Stimulated activated CD8-positive, alpha-beta memory T cell treated with anti-CD3 and anti-CD28 coated beads, Interleukin-4, amount 100 ng/mL, for 1 hour (primary cell): ENCODE data around the gene ALPK3.
A peak's percentile ranks its signal among the peaks of the same experiment; 100 is the strongest.
"Not testable (repeated sequence)": the region's sequence is repeated elsewhere in the genome, so short reads cannot be mapped to it uniquely, and the experiment has no call there.

Source experiments
- DNase-seq, 2 donors: peaks; one replicate each; pipeline ENCODE4 v3.0.0-alpha.2; 2020; ENCODE audit warnings: low read depth in 2 of 2, low spot score in 1 of 2

Gene ALPK3

DNA sequence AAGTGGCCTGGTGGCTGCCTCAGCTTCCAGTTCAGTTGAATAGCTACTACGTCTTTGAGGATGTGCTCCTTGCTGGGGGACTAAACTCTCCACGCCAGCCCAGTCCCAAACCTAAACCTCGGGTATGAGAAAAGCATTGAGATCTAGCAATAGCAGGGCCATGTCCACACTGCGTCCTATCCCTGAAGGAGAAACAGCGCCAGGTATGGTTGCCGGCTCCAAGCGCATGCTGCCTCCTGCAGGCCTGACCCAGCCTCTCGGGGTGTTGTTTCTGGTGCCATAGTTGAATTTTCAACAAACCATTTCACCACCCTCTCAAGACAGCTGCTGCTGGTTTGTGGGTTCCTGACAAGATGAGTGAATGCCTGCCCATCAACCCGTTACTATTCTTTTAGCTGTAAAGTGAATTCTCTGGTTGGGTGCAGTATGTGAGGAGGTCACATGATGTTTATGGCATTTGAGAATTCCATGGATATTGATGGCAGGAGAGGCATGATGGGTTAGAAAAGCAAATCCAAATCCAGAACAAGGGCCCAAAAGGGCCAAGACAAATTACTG, 54.4 kb downstream of the ALPK3 start:
- DNase-seq = no peak

DNA sequence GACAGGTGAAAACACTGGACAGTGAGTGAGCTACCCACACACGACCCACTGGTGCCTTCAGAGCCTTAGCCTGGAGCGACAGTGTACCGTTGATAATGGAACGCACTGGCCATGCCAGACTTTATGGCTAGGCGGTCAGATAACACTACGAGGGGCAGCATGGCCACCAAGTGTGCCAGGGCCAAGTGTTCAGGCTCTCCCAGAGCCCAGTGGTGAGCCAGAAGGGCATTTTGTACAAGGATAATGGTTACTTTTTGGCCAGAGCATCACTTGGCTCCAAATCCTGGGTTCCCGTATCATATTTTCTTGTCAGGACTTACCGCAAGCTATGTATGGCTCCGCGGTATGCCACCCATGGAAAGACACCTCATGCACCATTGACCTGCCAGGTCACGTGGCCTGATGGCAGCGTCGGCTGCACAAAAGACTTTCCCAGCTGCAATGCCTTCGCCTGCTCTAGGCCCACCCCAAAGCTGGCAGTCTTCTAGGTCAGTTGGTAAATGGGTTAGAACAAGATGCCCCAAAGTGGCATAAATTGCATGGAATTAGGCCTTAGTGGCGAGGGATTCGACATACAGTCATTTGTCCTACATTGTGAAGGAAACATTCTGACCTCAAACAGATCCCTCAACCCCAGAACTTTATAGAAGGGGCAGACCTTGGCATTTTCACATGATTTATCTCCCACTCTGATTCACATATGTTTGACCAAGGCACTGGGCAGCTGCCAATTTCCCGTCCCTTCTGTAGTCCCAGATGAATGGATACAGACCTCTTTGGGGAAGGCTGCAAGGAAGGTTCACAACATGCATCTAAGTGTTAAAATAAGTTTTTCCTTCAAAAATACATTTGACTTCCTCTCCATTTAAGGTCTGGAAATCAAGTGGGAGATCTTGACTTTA, 55.1 kb downstream of the ALPK3 start:
- no peak for DNase-seq

DNA sequence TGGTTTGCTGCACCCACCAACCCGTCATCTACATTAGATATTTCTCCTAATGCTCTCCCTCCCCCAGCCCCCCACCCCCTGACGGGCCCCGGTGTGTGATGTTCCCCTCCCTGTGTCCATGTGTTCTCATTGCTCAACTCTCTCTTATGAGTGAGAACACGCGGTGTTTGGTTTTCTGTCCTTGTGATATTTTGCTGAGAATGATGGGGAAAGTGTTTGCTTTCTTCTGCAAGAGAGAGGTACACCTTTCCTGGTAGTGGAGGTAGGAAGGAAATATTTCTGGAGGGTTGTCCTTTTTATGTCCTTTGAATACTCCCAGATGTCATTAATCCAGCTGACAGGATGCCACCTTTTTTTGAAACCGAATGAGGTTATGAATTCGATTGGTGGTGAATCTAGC, 56.8 kb downstream of the ALPK3 start:
- no peak for DNase-seq

DNA sequence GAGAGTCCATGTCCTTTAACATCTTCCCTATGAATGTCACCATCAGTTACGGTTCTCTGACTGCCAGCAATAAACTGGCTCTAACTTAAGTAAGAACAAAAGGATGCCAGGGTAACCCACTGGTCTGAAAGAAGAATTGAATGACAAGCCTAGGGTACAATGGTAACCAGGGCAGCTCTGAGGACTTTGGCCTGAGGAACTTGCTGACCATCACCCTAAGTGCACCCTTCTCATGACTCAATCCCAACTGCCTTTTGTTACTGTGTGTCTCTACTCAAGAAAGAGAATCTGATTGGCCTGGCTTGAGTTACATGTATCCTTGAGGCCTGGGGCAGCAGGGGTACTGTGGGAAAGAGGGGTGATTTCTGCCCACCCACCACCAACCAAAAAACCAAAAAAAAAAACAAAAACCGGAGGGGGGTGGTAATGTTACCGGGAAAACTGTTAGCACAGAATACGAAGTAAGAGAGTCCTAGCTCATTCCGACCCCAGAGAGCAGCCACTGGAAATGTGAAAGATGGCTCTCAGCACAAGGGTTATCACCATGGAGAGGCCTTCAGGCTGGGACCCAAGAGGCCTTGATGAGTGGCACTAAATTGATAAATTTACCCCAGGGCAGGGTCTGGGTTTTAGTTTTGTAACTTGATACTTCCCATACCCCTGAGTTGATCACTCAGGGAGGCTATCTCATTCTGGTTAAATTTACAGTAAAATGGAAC, 58.0 kb downstream of the ALPK3 start:
- DNase-seq = no peak

DNA sequence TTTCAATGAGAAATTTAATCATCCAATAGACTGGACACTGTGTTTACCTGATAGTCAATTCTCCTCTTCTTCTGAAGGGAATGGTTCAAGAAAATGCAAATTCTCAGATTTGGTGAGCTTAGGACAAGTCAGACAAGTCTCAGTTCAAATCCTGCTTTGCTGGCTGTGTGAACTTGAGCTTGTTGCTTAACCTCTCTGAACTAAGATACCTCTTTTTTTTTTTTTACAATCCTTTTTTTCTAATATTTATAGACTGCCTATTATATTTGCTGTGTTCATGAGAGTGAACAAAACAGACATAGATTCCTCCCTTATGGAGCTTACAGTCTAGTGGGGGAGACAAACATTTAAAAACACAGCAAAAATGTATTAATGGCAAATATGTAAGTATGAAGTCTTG, 59.1 kb downstream of the ALPK3 start:
- DNase-seq = no peak

DNA sequence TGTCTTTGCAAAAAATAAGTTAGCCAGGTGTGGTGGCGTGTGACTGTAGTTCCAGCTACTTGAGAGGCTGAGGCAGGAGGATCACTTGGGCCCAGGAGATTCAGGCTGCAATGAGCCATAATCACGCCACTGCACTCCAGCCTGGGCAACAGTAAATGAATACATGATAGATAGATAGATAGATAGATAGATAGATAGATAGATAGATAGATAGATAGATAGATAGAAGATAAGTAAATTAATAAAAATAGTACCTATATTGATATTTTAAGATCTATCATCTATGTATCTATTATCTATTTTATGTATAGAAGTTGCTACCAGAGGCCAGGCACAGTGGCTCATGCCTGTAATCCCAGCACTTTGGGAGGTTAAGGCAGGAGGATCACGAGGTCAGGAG, 60.5 kb downstream of the ALPK3 start:
- not testable (repeated sequence) for DNase-seq

DNA sequence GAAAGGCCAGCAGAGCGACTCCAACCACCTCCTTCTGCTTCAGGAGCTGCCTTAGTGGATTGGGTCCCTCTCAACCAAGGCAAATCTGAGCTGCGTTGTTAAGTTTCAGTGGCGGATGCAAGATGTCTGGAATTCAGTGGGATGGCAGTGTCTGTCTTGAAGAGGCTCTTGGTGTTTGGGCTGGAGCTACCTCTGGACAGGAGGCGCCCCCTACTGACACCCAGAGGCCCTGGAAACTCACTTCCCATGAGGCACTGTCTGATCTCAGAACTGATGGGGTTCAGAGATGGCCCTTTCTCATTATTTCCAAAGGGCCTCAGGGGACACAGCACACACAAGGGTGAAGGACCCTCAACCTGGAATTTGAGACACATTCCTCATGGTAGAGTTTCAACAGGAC, 61.3 kb downstream of the ALPK3 start:
- DNase-seq = peak; percentile 15 to 29

DNA sequence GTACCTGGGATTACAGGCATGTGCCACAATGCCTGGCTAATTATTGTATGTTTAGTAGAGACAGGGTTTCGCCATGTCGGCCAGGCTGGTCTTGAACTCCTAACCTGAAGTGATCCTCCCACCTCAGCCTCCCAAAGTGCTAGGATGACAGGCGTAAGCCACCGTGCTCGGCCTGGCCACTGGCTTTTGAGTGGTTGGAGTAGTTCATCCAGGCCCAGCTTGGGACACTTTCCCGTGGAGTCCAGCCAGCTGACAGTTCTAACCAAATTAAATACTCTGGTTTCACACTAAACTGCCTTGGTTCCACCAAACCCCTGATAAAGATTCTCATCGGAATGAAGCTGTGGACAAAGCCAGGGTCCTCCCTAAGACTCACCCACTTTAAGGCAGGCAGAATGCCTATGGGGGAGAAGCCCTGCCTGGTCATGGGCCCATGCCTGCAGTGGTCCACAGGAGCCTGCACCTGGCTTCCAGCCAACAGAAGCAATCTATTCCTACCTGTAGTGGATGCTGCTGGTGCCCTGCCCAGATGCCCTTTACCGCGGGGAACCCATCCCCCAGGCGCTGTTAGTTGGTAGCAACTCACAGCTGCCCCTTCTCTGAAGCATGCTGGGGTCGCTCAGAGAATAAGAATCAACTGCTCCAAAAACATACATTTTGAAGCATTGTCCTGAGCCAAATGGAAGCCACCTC, 62.1 kb downstream of the ALPK3 start:
- DNase-seq = no peak

DNA sequence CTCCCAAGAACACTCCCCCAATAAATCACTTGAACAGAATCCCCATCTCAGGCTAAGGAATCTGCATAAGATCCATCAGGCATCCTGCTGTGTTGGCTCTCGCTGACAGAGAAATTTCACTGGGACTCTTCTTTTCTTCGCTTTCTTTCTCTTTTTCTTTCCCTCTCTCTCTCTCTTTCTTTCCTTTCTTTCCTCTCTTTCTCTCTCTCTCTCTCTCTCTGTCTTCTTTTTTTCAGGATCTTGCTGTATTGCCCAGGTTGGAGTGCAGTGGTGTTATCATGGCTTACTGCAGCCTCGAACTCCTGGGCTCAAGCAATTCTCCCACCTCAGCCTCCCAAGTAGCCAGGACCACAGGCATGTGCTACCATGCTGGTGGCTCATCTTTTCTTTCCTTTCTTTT, 62.9 kb downstream of the ALPK3 start:
- DNase-seq = no peak

DNA sequence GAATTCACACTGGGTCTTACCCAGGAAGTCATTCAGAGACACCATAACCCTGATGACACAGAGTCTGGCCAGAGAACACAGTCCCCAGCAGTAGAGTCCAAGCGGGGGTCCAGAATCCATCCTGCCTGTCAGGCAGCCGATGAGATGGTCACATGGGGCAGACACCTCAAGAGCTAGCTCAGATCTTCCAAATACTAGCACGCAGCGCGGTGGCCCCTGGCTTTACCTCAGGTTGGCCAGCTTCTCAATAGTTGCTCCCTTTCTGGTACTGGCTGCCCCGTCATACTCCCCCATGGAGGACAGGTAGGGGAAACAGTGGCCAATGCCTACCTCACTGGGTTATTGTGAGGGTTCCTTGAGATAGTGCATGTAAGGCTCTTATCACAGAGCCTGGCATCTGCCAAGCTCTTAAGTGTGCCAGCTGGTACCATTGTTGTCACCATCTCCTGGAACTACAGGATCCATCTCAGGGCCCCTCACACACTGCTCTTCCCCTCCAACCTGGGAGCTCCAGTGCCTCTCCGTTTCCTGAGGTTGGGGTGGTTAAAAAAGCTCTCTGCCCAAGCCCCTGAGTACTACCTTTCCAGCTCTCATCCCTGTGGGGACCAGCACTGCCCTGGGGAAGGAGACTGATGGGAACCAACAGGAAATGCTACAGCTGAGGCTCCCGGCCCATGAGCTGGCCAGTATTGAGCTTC, 63.8 kb downstream of the ALPK3 start:
- no peak for DNase-seq

DNA sequence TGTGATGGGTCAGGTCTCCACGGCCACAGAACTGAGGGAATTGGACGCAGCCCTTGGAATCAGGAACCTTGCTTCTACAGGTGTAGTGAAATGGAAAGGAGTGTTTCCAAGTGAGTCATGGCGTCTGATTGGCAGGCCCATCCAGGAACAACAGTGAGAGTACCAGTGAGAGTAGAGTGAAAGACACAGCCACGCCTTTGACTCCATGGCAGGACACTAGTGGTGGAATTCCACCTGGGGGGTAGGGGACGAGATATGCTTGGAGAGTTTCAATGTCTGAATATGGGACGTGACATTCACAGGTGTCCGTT, 64.3 kb downstream of the ALPK3 start:
- DNase-seq = no peak

DNA sequence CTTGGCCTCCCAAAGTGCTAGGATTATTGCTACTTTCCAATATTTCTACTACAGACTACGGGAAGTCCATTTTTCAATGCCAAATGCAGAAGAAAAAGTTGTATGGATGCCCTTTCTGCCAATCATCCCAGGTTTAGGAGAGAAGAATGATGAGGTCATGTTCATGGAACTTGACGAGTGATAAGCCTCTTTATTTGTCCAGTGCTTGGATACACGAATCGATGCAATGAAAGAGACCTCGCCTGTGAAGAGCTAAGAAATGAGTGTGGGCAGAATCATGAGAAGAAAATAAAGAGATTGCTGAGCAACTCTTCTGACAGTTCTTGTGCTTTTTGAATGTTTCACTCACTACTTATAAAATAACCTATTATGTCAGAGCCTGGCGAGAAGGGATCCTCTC, 66.3 kb downstream of the ALPK3 start:
- DNase-seq = no peak

DNA sequence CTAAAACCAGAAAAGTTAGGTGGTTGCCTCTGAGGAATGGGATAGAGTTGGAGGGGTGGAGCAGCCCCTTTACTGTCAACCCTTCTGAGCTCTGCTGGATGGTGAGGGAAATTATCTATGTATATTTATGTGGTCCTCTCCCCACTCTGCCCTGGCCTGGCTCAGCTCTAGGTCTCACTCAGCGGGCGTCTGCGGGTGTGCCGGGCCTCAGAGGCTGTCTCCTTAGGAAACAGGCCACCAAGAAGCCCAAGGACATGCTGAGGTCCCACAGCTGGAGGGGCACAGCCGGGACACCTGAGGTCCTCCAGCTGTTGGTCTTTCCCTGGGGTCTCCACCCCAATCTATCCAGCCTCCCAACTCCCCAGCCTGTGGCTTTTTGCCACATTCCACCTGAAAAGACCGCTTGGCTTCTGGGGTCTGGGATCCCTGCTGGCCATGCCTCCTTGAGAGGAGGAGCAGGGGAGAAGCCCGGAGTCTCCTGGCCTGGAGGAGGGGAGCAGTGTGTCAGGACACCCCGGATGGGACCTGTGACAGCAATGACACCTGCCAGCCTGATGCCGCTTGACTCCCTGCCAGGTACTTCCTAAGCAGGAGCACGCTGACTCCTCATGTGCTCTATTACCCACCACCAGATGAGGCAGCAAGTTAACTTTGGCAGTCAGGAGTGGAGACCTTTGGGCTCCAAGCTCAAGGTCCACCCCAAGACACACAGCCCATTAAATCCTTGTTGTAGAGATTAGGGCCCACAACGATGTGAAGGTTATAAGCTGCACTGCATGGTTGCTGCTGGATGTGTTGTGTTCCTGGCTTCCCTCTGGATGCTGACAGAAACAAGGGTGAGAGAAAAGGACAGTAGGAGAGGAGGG, 67.0 kb downstream of the ALPK3 start, which contains the start of gene SLC28A1:
Gene SLC28A1, plus strand, starts transcription at position 747 of the 866 bp plus-strand sequence. CDS start 3,099 bp downstream, outside the sequence.
- DNase-seq = no peak

DNA sequence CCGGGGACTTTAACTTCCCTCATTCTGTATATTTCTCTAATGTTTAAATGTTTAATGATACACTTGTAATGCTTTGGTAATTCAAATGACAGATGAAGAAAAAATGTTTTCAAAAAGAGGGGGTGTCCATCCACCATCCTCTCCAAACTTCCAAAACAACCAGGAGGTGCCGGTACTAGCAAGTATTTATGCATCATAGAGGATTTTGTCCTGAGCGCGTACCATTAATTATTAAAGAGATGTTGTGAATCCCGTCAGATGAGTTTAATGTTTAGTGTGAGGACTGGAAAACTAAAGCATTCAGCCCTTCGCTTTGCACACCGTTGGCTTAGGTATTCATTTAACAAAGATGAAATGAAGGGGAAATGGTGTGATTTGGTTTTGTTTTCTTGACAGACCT, 68.6 kb downstream of the ALPK3 start:
- DNase-seq = no peak

DNA sequence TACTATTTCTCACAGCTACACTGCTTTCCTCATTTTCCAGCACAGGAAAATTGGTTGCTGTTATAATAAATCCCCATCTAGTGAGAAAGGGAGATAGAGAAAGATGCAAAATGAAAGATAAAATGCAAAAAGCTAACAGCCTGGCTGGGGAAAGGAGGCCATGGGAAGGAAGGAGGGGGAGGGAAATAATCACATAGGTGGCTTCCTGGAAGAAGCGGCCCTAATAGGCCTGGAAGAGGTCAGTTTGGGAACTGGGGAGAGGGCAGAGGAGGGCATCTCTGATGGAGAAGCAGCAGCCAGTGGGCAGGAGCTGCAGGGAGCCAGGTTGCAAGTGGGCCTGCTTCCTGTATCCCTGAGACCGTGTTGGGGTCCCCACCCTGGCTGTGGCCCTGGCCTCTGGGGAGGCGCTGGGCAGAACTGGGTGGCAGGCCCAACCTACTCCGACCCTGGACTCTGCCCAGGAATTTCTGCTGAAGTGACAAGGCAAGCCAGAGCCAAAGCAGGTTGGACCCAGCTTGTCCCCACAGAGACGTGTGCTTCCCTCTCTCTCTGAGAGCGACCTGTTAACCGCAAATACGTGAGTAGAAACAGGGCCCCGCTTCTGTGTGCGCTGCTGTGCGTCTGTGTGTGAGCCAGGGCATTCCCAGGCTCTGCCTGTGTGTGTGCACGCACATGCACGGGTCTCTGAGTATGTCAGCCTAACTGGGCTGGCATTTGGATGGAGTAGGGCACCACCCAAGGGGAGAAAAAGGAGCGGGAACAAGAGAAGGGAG, 69.2 kb downstream of the ALPK3 start:
- no peak for DNase-seq

DNA sequence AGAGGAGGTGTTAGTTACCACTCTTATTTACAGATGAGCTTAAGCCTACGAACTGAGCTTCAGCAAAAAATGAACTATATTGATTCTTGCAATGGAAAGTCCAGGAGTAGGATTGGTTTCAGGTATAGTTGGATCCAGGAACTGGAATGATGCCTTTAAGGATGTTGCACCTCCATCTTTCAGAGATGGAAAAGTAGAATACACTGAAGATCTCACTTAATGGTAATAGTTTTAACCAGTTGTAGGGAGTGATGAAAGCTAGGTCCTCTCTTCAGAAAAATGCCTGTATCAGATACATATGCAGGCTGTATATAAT, 69.8 kb downstream of the ALPK3 start:
- DNase-seq = no peak

DNA sequence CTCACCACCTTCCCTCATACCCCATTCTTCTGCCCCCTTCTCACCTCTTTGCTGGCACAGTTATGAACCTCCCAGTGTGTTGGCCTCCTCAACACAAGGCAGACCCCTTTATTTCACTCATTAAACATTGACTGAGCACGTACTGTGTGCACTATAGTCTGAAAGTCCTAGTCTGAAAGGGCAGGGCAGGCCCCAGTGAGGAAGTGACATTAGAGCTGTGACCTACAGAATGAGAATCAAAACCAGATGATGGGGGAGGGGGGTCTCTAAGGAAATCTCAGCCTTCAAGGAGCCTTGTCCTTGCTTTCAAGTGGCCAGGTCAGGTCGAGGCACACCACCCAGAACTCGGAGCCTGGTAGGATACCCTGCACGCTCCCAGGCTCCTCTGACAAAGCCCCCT, 70.8 kb downstream of the ALPK3 start:
- DNase-seq = no peak

DNA sequence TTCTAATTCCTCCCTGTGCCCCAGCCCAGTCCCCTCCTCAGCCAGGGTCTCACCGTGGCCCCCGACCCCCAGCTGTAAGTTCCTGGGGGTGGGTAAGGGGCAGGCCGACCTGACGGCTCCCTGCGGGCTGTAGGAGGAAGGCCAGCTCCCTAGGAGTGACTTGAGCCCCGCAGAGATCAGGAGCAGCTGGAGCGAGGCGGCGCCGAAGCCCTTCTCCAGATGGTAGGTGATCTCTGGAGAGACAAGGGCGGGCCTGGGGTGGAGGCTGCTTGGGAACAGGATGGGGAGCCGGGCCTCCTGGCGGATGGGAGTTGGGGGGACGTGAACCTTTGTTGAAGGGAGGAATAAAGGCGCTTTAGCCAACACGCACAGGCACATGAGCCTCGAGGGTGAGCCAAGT, 71.5 kb downstream of the ALPK3 start:
- DNase-seq = no peak

DNA sequence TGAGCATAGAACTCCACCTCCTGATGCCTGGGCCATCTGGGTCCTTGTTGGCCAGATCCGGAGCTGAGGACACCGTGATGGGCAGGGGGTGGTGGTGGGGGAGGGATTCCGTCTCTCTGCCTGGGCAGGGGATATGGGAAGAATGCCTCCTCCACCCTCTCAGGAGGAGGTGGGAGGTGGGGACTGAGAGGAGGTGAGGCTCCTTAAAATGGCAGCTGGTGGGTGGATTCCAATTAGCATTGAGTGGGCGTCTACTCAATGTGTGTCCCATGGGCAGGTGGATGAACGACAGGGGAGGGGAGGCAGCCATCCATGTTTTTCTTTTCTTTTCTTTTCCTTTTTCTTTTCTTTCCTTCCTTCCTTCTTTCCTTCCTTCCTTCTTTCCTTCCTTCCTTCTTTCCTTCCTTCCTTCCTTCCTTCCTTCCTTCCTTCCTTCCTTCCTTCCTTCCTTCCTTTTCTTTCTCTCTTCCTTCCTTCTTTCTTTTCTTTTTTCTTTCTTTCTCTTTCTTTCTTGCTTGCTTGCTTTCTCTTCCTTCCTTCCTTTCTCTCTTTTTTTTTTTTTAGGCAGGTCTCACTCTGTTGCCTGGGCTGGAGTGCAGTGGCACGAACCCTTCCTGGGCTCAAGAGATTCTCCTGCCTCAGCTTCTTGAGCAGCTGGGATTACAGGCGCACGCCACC, 72.3 kb downstream of the ALPK3 start:
- DNase-seq = no peak
